Activated T-cell treated with anti-CD3 and anti-CD28 coated beads for 24 hours (primary cell): ENCODE results near the gene ASB13.

Experiments used
- DNase-seq: peaks from one replicate; pipeline ENCODE4 v3.0.0-alpha.2; 2020; ENCODE audit warnings: low read depth

Gene ASB13, protein sequence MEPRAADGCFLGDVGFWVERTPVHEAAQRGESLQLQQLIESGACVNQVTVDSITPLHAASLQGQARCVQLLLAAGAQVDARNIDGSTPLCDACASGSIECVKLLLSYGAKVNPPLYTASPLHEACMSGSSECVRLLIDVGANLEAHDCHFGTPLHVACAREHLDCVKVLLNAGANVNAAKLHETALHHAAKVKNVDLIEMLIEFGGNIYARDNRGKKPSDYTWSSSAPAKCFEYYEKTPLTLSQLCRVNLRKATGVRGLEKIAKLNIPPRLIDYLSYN

DNA sequence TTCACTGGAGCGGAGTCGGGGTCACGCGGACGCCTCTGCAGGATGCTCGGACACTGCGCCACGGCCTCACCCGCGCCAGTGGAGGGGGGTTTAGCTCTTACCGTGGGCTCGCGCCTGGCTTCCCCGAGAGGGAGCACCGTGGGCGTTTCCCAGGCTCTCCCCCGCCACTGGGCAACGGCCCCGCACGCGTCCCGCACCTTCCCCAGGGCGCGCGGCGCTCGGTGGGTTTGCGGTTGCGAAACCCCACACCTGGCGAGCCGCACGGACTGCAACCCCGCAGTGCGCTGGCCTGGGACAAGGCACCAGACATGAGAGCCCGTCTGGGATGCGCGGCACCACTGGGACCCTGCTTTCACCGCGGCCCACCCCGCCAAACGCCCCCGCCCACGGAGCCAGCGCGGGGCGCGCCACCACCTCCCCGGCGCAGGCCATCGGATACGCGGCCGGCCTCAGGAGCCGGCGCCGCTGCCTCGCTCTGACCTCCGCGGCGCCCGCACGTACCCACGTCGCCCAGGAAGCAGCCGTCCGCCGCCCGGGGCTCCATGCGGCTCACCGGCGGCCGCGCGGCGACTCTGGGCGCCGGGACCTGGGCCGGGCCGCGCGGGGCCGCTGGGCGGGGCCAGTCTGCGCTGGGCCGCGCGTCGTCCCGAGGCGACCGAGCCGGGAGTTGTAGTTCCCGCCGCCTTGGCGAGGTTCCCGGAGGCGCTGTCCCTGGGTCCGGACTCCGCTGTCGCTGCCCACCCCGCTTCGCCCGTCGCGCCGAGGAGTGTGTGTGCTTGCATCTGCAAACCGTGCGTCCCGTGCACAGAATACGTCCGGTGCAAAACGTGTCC lies at the start of gene ASB13:
Gene ASB13 (minus strand): TSS at position 588 of the 833 bp plus-strand sequence. CDS start 44 bp downstream, at position 544.
- peak; percentile 28 for DNase-seq

DNA sequence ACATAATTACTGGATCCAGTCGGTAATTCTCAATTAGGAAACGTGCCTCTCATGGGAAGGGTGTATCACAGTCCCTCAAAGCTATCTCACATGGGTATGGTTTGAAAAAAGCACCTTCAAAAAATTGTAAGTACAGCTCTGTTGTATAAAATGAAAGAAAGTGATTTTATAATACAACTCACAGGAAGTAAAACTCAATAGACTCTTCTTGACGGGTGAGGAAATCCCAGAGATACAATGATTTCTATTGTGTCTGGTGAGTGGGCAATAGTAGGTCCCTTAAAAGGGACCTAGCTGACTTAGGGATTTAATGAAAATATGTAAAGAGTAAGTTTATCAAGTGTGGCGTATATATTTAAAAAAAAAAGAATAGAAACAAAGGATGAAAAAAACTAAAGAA lies 45.2 kb upstream of the ASB13 start:
- DNase-seq, result no peak

DNA sequence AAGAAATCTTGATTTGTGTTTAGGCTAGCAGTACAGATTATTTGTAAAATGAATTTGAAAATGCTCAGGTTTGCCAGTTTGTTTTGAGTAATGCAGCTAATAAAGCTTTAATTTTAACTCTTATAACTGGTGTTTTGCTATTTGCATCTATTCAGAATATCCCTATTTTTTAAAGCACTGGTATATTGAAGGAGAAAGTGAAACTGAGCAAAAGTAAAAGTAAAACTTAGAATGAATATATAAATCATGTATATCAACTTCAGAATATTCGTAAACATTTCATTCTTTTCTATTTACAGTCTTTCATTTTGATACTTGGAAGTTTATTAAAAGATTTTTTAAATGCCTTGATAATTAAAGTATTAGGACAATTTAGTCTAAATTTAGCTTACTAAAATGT lies 44.5 kb upstream of the ASB13 start:
- DNase-seq, result no peak

DNA sequence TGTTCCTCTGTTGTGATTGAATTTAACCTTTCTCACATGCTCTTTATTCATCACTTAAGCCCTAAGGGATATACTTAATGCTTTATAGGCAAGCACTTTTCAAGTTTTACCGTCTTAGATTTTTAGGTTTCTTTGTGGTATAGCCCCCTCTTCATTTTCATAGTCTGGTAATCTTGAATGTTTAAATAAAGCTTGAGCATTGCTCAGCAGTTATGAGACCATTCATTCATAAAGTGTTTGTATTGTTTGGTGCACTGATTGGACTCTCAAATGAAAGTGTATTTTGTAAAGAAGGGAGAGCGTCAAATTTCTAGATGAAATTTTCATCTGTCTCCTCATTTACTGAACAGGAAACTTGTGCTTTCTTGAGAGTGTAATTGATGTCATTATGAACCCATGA lies 43.5 kb upstream of the ASB13 start:
- no peak for DNase-seq

DNA sequence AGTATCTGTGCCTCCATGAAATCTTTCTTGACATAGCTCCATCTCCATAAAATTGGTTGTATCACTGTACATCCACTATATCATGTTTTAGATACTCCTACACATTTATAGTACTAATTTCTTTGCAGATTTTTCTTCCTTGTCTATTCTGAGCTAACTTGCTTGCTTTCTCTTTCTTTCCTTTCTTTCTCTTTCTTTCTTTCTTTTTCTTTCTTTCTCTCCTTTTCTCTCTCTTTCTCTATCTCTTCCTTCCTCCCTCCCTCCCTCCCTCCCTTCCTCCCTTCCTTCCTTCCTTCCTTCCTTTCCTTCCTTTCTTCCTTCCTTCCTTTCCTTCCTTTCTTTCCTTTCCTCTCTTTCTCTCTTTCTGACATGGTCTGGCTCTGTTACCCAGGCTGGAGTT lies 42.0 kb upstream of the ASB13 start:
- no peak for DNase-seq

DNA sequence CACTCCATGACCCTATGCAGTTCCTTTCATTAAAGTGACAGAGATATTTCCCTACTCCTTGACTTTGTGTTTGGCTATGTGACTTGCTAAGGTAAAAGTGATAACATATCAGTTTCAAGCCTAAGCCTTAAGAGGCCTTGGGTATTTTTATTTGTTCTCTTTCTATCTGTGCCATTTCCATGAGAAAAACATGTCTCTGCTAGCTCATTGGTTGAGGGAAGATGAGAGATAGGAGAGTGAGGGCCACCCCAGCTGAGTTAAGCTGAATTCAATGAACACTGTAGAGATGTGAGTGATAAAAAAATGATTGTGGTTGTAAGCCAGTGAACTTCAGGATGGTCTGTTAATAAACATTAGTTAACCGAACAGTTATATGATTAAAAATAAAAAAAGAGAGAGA lies 31.7 kb upstream of the ASB13 start:
- DNase-seq, result no peak

DNA sequence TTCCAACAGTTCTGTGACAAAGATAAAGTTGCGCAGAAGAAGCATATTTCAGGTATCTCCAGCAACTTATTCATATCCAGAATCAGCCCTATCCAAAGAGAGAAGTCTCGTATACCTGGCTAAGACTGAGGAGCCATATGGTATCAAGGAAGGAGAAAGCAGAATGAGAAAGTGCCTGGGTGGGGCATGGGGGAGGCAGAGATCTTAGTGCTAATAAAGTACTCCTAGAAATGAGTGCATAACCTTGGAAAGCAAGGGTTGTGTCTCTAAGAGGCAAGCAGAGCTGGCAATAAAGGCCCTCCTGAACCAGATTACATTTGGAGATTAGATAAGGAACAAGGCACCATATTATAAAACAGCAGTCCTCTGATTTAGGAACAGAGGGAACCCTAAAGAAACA lies 30.9 kb upstream of the ASB13 start:
- DNase-seq, result no peak

DNA sequence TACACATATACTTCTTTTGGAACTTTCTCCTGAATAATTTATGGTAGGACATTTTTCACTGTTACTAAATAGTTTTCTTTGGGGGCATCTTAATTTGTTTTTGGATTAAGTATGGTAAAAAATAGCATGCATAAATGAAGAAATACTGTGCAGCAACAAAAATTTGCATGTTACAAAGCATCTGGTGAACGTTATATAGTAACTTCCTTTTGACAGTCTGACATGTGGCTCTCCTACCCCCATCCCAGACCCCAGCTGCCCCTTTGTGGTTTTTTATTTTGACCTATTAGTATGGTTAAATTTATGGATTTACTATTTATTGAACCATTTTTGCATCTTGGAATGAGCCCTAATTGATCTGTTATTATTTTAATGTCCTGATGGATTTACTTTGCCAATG lies 28.2 kb upstream of the ASB13 start:
- no peak for DNase-seq

DNA sequence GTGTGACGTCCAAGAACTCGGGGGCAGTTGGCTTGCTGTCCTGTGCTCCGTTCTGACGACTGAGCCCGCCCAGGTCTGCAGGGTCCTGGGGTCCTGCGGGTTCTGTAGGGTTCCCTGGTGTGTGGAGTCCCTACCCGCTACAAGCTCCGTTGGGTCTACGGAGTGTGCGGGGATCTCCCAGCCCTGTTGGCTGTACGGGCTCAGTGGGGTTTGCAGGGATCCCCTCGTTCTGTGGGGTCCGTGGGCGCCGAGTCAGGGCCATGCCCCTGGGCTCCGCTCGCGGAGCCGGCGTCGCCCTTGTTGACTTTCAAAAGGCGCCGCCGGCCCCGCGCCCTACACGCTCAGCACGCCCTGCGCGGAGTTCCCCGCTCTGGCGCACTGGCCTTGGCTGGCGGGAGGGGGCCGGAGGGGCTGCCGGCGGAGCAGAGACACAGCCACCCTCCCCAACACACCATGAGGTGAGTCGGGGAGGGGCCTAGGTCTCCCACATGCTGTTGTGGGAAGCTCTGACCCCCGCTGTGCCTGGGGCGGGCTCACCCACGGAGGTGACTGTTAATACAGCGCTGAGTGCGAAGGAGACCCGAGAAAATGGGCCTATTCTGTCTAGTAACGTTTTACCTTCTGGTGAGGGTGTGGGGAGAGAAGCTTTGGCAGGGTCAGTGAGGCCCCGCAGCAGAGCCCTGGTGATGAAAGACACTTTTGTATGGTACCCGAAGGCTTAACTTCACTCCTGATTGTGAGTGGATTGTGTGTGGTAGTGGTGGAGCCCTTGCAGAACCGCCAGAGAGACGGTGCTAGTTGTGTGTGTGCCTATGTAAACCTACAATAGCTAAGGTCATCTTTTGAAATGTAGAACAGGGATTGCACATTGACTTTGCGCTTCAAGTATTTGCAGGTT lies 26.3 kb upstream of the ASB13 start:
- peak; percentile 38 for DNase-seq

DNA sequence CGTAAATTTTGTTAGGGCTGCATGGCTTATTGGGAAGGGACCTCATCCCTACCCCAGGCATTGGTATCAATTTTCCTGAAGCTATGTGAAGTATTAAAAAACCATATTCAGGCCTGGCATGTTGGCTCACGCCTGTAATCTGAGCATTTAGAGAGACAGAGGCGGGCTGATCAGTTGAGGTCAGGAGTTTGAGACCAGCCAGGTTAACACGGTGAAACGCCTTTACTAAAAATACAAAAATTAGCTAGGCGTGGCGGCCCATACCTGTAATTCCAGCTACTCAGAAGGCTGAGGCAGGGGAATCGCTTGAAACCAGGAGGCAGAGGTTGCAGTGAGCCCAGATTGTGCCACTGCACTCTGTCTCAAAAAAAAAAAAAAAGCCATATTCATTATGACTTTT lies 25.4 kb upstream of the ASB13 start:
- no peak for DNase-seq

DNA sequence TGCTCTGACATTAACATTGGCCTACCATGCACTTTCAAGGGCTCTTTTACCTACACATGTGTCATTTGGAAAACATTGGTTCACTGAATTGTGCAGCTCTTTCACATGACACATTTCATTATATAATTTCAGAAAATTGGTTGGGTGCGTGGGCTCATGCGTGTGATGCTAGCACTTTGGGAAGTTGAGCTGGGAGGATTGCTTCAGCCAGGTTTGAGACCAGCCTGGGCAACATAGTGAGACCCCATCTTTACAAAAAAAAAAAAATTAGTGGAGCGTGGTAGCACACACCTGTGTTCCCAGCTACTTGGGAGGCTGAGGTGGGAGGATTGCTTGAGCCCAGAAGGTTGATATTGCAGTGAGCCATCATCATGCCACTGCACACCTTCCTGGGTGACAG lies 22.2 kb upstream of the ASB13 start:
- no peak for DNase-seq

DNA sequence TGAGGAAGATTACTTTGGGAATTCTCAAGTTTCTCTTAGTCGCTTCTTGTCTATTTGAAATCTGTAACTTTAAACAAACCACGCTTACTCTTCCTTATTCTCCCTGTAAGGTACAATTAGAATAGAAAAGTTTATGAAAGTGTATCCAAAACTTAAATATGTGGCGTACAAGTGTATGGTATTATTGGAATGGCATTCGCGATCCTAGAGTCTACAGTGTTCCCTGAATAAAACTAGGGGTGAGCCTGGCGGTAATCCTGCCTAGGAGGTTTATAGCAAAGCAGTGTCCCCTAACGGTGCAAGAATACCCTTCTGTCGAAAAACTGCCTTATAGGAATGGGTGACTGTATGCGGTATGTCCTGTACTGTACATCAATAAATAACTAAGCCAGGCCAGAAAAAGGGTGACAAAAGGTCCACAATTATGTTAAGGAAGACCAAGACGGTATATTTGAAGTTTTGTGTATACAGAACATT lies 19.4 kb upstream of the ASB13 start:
- no peak for DNase-seq

DNA sequence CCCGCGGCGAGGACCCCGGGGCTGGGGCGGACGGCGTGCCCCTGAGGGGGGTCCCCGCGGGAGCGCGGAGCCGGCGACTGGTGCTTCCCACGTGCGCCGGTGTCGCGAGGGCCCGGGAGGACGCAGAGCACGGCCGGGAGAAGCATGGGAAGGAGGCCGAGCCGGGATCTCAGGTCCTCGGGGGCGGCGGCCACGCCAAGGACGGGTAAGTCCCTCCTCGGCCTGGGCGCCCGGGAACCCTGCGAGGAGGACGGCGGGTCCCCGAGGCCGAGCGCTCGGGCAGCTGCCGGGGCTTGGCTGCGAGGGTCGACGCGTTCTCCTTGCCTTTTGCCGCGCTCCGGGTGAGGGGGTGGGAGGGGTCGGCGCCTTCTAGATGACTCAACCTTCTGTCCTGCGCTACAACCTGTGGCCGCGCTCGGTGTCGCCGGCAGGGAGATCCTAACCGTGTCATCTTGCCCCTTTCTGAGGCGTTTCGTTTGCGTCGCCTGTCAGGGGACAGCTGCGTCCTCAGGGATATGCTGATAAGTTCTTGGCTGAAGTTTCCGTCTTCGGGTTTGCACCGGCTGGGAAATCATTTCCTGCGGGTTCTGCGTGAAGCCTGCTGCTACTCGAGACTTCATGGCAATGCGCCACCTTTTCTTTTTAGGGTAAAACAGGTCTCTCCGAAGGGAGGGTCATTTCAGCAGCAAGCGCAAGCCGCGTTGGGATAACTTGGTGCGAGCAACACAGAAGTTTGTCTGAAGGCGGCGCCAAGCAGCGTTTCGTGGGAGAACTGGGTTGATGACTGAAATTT lies 18.8 kb upstream of the ASB13 start:
- peak; percentile 58 for DNase-seq

DNA sequence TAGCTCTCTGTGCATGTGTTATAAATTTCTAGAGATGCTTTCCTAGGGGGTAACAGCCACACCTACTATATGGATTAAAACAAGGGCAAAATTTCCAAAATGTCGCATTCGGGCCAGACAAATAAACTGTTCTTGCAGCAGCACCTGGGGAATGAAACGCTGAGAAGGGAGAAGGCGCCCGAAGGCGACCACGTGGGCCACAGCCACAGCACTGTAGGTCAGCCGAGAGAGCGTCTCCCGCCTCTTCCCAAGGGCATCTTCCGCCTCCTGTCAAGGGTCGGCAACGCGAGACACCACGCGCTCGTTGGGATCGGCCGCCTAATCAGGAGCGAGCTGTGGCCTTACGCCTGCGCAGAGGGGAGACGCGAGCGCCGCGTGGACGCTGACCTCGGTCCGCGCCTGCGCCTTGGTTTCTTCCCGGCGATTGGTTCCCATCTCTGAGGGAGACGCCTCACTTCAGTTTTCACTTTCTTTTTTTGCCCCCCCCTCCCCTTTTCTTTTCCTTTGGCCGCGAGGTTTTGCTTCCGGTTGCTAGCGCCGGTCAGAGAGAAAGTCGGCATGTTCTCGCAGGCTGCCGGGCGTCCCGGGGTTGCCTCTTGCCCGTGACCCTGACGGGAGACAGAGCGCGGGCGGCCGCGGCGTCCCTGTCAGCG lies 18.0 kb upstream of the ASB13 start, which contains the start of gene TASOR2:
Gene TASOR2 (plus strand): TSS at position 521 of the 653 bp plus-strand sequence. CDS start 35,805 bp downstream, outside the sequence.
- peak; percentile 97 for DNase-seq

DNA sequence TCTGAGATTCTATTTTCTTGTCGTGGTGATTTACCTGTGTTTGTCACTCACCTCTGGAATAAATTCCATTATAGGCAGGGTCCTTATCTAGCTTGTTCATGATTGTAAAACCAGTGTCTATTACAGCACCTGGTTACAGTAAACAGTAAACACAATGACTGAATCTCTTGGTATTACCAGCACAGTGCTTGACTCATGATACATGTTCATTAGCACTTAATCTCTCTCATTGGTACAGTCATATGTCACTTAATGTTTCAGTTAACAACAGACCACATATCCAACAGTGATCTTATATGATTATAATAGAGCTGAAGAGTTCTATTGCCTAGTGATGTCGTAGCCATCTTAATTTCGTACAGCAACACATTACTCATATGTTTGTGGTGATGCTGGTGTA lies 16.7 kb upstream of the ASB13 start:
- DNase-seq, result no peak

DNA sequence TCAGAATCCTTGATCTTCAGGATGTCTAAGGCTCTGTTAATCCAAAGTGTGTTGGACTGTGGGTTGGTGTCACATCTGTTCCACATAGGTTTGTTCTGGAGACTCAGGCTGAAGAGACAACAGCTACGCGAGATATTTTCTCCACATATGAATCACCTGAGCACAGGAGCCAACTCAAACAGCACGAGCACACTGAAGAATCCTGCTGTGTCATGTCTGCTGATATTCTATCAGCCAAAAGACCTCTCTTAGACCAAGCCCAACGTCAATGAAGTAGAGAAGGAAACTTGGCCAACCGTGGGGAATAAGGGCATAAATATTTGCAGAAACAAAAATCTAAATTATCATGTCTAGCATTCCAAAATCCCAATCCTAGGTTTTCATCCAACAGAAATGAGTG lies 15.5 kb upstream of the ASB13 start:
- DNase-seq, result no peak

DNA sequence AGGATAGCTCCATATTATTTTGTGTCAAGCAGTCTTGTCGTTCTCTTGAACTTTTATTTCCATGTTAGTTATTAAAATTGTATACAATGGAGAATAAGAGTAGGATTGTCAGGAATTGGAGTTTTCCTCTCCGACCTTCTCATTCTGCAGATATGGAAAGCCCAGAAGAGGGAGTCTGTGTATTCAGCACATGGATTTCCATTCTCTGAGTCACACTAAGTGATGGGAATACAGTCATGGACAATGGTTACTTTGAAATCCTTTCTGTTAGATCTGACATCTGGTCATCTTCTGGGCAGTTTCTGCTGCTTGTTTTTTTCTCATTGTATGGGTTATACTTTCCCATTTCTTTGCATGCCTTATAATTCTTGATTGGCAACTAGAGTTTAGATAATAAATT lies 13.2 kb upstream of the ASB13 start:
- no peak for DNase-seq

DNA sequence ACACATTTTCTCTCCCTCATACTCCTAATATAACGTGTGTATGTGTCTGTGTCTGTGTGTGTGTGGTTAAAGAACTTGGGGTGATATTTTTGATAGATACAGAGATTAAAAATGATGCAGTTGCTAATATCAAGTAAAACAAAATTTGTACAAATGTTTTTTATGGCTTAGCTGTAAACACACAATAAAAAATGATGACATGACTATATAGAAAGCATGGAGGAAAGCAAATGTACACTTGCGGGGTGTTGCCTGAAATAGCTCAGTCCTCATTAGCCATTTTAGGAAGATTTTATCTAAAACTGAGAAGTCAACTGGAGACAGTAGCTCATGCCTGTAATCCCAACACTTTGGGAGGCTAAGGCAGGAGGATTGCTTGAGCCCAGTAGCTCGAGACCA lies 12.6 kb upstream of the ASB13 start:
- DNase-seq, result no peak

DNA sequence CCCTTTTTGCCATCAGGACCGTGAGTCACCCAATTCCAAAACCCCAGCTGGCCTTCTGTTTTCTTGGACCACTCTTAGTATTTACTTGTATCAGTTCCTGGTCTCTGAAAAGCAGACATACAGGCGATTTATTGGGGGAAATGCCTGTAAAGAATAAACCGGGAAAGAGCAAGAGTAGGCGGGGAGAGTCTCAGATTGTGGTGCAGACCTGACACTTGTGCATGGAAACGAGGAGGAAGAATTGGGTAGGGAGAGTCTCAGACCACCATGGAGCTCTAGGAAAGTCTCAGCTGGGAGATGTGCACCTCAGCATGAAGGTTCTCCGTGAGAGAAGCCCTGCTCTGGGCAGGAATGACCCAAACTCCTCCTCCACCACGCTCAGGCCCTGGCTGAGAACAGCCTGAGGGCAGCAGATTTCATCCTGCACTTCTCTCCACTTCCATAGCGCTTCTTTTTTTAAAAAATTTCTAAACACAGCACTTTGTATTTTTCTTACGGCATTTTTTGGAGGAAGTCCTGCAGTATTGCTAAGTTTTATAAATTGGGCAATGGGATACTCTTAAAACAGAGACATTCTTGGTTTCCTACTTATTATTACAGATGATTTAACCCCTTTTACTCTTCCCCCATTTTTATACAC lies 12.1 kb upstream of the ASB13 start:
- DNase-seq, result no peak

DNA sequence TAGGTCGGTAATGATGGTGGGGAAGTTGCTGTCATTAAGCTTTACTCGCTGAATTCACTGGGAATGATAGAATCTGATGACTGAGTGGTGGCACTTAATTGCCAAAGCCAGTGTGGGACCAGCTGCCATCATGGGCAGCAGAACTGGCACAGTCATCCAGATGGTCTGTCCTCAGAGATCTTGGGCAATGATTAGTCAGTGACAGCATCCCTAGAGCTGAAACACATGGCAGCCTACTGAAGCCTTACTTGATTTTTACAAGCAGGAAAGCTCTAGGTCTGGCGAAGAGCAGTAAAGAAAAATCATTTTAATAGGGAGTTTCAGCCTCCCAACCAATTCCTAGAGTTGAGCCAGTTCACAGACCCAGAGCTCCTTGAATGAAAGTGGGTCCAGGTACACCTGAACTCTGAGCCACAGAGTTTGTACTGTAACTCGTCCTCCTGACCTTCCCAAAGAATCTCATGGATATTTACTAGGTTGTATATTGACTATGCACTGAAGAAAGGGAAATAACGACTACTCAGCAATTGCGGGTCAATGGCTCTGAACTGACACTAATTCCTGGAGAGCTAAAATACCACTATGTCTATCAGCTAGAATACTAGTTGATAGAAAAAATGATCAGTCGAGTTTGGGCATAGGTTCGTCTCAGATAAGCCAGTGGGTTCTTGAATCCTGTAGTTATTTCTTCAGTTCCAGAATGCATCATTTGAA lies 4.4 kb upstream of the ASB13 start:
- DNase-seq, result no peak
